Small intestine (tissue), 7 donors: ENCODE results near the gene GCNA. TPM values are rescaled to one million over a fixed set of nuclear protein-coding genes. Genes with fewer than 3 reads are reported as not detected.
"Not testable (repeated sequence)": the region's sequence is repeated elsewhere in the genome, so short reads cannot be mapped to it uniquely, and the experiment has no call there.

Source experiments
- DNase-seq, 2 donors: peaks; one replicate each; pipeline versions ENCODE4 v3.0.0 to v3.0.0-alpha.2; 2013
- FAIRE-seq: peaks from 2 replicates; lab custom pipeline; 2012; peaks lifted over from hg19 to GRCh38; lab: Jason Lieb, UNC
- H3K27ac ChIP-seq, 3 donors: one replicate each; pipeline ENCODE4 v1.5.1; 2013; ENCODE audit warnings: low read length in 2 of 3, mild to moderate bottlenecking in 2 of 3, control low read depth in 1 of 3, inconsistent platforms in 1 of 3, low read depth in 1 of 3, moderate library complexity in 1 of 3
- H3K27me3 ChIP-seq, 3 donors: one replicate each; pipeline ENCODE4 v1.6.1; 2013; ENCODE audit warnings: low read length in 3 of 3, inconsistent platforms in 1 of 3; ENCODE audit not compliant: control insufficient read depth in 3 of 3, insufficient read depth in 3 of 3
- H3K36me3 ChIP-seq, 3 donors: one replicate each; pipeline ENCODE4 v1.6.1; 2013; ENCODE audit warnings: low read length in 3 of 3, inconsistent platforms in 1 of 3, low read depth in 1 of 3, mild to moderate bottlenecking in 1 of 3, moderate library complexity in 1 of 3; ENCODE audit not compliant: control insufficient read depth in 3 of 3, insufficient read depth in 2 of 3
- H3K4me1 ChIP-seq, 3 donors: one replicate each; pipeline ENCODE4 v1.6.1; 2013; ENCODE audit warnings: low read length in 2 of 3, inconsistent platforms in 1 of 3, low read depth in 1 of 3, mild to moderate bottlenecking in 1 of 3, moderate library complexity in 1 of 3; ENCODE audit not compliant: control insufficient read depth in 3 of 3, insufficient read depth in 2 of 3
- H3K4me3 ChIP-seq, 3 donors: one replicate each; pipeline ENCODE4 v1.5.1; 2013; ENCODE audit warnings: low read length in 3 of 3, control low read depth in 1 of 3, inconsistent platforms in 1 of 3, low read depth in 1 of 3, mild to moderate bottlenecking in 1 of 3, moderate library complexity in 1 of 3
- H3K9me3 ChIP-seq, 2 donors: one replicate each; pipeline ENCODE4 v1.6.1; 2013; ENCODE audit warnings: low read depth in 1 of 2, low read length in 1 of 2; ENCODE audit not compliant: control insufficient read depth in 2 of 2, insufficient read depth in 1 of 2
- WGBS, 3 donors: extraction: QIAGEN DNeasy Blood & Tissue Kit; methylation state at CpG; one replicate each; pipeline ENCODE4 v1.1.7; 2013; 5-methylcytosine and 5-hydroxymethylcytosine counted together
- polyA plus RNA-seq, 4 donors: library from polyadenylated mRNA; stranded (reverse) in 3 of 4; unstranded in 1 of 4; fragments of 200-250 nt in 3 of 4; fragments of 120-200 nt in 1 of 4; gene quantifications; one replicate each; pipeline versions ENCODE4 v1.2.1 to v1.2.3, GENCODE V29; 2013
- donor health status: healthy with polysubstance abuse.
- donor health status: control.
- donor health status: control.
- donor health status: Bipolar disorder and iron deficiency.
- donor health status: healthy.

Gene GCNA
- polyA plus RNA-seq, 4 donors: 1.1 to 1.7 (median 1.5) TPM

DNA sequence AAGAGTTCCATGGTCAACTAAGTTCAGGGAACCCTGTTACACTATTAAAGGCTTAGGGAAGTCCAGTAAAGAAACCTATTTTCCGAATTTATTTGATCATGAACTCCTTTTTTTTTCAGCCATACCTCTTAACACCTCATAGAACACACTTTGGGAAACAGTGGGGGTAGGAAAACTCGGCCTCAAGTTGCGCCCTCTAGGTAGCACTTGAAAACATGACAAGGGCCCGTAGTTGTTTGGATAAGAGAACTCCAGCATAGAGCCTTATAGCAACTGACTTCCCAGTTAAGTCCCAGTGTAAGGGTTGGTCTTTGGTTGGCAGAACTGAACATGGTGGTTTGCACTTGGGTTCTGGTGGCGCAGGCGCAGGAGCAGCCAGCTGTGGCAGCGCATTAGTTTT is 30.9 kb upstream of the GCNA start:
- Histone ChIP-seq H3K4me3 (no peak overlapping the region), H3K27ac (no peak overlapping the region), H3K27me3 (no peaks in the 10 kb centered on the region), H3K4me1 (peaks cover 0 to 5% (median 4%) of the 10 kb centered on the region in 3 donors), H3K36me3 (peaks cover 0 to 38% (median 3%) of the 10 kb centered on the region in 3 donors), H3K9me3 (no peaks in the 10 kb centered on the region)
- WGBS, 3 donors: 93 to 94% (median 93%) methylated on average over 7 of the region's 7 CpGs
- FAIRE-seq (no peak), DNase-seq (no peak)

DNA sequence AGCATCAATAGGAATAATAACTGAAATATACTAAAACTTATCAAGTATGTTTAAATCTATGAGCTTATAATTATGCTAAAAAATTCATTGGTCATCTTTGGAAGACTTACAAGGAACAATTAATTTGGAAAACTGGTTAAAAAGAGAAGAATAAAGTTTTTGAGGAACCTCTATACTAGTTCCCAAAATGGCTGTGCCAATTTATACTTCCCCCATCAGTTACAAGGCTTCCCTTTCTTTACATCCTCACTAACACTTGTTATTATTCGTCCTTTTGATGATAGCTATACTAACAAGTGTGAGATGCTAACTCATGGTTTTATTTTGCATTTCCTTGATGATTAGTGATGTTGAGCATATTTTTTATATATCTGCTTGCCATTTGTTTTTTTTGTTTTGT is 28.3 kb upstream of the GCNA start:
- Histone ChIP-seq H3K27me3 (no peaks in the 10 kb centered on the region), H3K4me3 (no peak overlapping the region), H3K27ac (no peak overlapping the region), H3K4me1 (peaks cover 0 to under 1% (median 0%) of the 10 kb centered on the region in 3 donors), H3K9me3 (no peaks in the 10 kb centered on the region), H3K36me3 (peaks cover 0 to 36% (median 3%) of the 10 kb centered on the region in 3 donors)
- 81 to 100% (median 90%) methylated on average over 1 of the region's 1 CpG for WGBS, 3 donors
- DNase-seq (no peak), FAIRE-seq (no peak)

DNA sequence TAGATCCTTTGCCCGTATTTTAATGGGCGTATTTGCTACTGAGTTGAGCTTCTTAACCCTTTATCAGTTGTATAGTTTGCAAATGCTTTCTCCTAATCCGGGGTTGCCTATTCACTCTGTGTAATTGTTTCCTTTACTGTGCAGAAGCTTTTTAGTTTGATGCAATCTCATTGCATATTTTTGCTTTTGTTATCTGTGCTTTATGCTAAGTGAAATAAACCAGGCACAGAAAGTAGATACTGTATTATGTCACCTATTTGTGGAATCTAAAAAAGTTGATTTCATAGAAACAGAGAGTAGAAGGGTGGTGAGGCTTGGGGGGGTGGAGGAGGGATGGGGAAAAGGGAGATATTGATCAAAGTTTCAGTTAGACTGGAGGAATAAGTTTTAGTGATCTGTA is 27.7 kb upstream of the GCNA start:
- FAIRE-seq (no peak), DNase-seq (no peak)
- H3K27me3 ChIP-seq: no peaks in the 10 kb centered on the region
- no peak overlapping the region for H3K27ac ChIP-seq
- 80 to 82% (median 81%) methylated on average over 3 of the region's 3 CpGs for WGBS, 3 donors
- no peak overlapping the region for H3K4me3 ChIP-seq
- peaks cover 0 to 38% (median 3%) of the 10 kb centered on the region in 3 donors for H3K36me3 ChIP-seq
- H3K9me3 ChIP-seq: no peaks in the 10 kb centered on the region
- peaks cover 0 to 3% (median 0%) of the 10 kb centered on the region in 3 donors for H3K4me1 ChIP-seq

DNA sequence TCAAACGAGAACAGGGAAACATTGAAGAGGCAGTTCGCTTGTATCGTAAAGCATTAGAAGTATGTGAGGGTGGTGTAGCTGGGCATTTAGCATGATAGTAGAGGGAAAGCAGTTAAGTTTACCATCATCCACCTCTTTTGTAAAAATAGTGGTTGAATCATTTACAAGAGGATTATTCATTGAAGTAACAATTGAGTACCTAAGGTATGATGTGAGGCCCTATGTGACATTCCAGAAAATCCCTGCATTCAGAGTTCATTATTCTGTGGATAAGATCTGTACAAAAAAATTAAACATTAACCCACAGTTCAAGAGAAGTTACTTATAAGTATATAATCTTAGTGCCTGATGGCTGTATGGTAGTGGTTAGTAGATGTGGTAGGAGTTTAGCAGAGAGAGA is 22.2 kb upstream of the GCNA start:
- Histone ChIP-seq H3K4me1 (peaks cover 0 to 9% (median 0%) of the 10 kb centered on the region in 3 donors), H3K9me3 (no peaks in the 10 kb centered on the region), H3K36me3 (peaks cover 3 to 32% (median 12%) of the 10 kb centered on the region in 3 donors), H3K4me3 (no peak overlapping the region), H3K27me3 (no peaks in the 10 kb centered on the region), H3K27ac (no peak overlapping the region)
- FAIRE-seq (no peak), DNase-seq (peak; percentile 18 to 45)
- 68 to 79% (median 77%) methylated on average over 3 of the region's 3 CpGs for WGBS, 3 donors

DNA sequence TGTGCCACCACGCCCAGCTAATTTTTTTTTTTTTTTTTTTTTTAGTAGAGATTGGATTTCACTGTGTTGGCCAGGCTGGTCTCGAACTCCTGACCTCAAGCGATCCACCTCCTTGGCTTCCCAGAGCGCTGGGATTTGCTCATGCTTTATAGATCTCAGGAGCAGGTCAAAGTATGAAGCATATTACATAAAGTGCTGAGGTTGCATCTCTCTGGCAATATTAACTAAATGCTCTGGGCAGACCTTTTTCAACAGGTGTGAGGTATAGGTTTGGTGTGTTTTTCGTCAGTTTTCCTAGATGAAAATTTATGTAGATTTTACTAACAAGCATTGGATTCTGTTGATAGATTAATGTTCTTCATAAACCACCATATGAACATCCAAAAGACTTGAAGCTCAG is 19.3 kb upstream of the GCNA start:
- Histone ChIP-seq H3K27me3 (no peaks in the 10 kb centered on the region), H3K27ac (no peak overlapping the region), H3K4me1 (peaks cover 0 to 9% (median 0%) of the 10 kb centered on the region in 3 donors), H3K4me3 (no peak overlapping the region), H3K36me3 (peaks cover 4 to 28% (median 16%) of the 10 kb centered on the region in 3 donors), H3K9me3 (no peaks in the 10 kb centered on the region)
- FAIRE-seq: no peak
- WGBS, 3 donors: 71 to 93% (median 82%) methylated on average over 5 of the region's 5 CpGs
- DNase-seq: peak in 1 of 2 donors; percentile 20

DNA sequence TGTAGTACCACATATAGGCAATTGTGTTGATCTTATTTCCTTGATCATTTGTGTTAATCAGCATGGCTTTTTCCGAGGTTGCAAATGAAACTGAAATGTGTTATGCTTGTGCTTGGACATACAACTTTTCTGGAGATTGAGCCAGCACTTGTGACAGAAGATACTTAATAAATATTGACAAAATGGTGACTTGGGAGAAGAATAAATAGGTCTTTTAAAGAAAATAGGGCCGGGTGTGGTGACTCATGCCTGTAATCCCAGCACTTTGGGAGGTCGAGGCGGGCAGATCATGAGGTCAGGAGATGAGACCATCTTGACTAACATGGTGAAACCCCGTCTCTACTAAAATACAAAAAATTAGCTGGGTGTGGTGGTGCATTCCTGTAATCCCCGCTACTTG is 18.5 kb upstream of the GCNA start:
- H3K4me1 ChIP-seq, H3K9me3 ChIP-seq, DNase-seq, H3K27me3 ChIP-seq, H3K4me3 ChIP-seq, H3K27ac ChIP-seq, FAIRE-seq: not testable (repeated sequence)
- WGBS, 3 donors: 79 to 85% (median 81%) methylated on average over 6 of the region's 6 CpGs
- H3K36me3 ChIP-seq: peaks cover 4 to 30% (median 16%) of the 10 kb centered on the region in 3 donors

DNA sequence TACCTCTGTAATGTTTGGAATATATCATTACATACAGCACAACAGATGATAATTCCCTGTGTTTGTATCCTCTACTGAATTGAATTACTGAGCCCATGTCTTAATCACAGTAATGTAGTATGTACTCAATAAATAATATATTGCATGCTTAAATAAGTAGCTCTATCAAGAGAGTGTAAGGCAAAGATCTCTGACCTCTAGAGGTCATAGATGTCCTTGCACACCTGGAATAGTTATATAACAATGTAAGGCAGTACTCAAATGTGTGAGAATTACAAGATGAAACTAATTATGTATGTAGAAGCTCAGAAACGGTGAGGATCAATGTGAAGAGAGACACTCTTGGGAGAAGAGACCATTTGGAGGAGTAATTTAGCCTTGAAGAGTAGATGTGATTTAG is 14.3 kb upstream of the GCNA start:
- H3K36me3 ChIP-seq: peaks cover 5 to 30% (median 13%) of the 10 kb centered on the region in 3 donors
- DNase-seq: no peak
- no peaks in the 10 kb centered on the region for H3K9me3 ChIP-seq
- 50 to 73% (median 69%) methylated on average over 1 of the region's 1 CpG for WGBS, 3 donors
- no peak overlapping the region for H3K27ac ChIP-seq
- no peaks in the 10 kb centered on the region for H3K4me1 ChIP-seq
- no peaks in the 10 kb centered on the region for H3K27me3 ChIP-seq
- FAIRE-seq: no peak
- no peak overlapping the region for H3K4me3 ChIP-seq

DNA sequence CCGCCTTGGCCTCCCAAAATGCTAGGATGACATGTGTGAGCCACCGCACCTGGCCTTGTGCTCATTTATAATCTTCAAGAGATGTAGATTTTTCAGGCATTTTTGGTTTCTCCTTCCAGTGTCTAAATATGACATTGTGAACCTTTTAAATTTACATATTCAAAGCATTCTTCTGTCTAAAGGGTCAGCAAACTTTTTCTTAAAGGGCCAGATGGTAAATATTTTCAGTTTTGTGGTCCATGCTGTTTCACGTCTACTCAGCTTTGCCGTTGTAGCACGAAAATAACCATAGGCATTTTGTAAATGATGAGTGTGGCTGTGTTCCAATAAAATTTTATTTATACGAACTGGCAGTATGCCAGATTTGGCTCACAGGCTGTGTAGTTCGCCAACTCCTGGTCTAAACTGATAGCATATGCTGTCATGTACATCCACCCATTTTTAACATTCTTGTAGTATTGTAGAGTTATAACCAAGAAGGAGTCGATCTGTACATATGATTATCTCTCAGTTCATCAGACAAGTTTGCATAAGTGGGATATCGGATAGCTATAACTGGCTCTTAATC is 12.7 kb upstream of the GCNA start:
- no peak for DNase-seq
- FAIRE-seq: no peak
- H3K27ac ChIP-seq: no peak overlapping the region
- H3K9me3 ChIP-seq: no peaks in the 10 kb centered on the region
- H3K4me1 ChIP-seq: no peaks in the 10 kb centered on the region
- H3K27me3 ChIP-seq: no peaks in the 10 kb centered on the region
- WGBS, 3 donors: 60 to 72% (median 63%) methylated on average over 9 of the region's 9 CpGs
- no peak overlapping the region for H3K4me3 ChIP-seq
- H3K36me3 ChIP-seq: peaks cover 5 to 32% (median 11%) of the 10 kb centered on the region in 3 donors

DNA sequence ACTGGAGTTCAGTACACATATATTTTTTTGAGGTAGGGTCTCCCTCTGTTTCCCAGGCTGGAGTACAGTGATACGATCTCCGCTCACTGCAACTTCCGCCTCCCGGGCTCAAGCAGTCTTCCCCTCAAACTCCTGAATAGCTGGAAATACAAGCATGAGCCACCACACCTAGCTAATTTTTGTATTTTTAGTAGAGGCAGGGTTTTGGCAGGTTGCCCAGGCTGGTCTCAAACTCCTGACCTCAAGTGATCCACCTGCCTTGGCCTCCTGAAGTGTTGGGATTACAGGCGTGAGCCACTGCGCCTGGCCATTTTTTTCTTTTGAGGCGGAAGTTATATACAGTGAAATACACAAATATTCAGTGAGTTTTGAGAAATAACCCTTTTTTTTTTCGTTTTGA is 6.8 kb upstream of the GCNA start:
- not testable (repeated sequence) for DNase-seq, H3K4me3 ChIP-seq, H3K27ac ChIP-seq, H3K9me3 ChIP-seq, FAIRE-seq, H3K4me1 ChIP-seq, H3K27me3 ChIP-seq
- H3K36me3 ChIP-seq: peaks cover 3 to 29% (median 5%) of the 10 kb centered on the region in 3 donors
- 87 to 90% (median 90%) methylated on average over 8 of the region's 8 CpGs for WGBS, 3 donors
